ENCODE results near the gene GJB2. TPM values are rescaled to one million over a fixed set of nuclear protein-coding genes. Genes with fewer than 3 reads are reported as not detected.

Gene GJB2
- total RNA-seq, 2 donors from 2014 or later = 0.20 TPM; not detected in 1

DNA sequence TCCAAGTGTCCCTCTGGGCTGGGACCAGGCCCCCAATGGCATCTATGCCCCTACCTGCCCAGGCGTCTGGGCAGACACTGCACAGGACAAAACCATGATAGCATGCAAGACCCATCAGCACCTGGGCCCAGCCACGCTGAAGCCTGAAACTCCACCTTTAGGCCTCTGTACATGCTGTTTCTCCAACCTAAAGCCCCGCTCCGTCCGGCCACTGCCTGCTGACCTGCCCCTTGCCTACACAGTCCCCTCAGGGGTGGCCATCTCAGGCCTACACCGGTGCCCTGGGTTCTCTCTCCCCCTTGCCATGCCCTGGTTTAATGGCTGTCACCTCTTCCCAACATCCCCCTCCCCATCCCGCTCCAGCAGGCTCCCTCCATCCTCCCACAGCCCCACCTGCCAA is 47.2 kb downstream of the GJB2 start:
- Histone ChIP-seq H3K27ac (no peak overlapping the region), H3K9me3 (no peaks in the 10 kb centered on the region), H3K4me1 (peaks cover 0 to 25% of the 10 kb centered on the region in 2 donors), H3K36me3 (no peaks in the 10 kb centered on the region), H3K27me3 (no peaks in the 10 kb centered on the region), H3K4me3 (no peak overlapping the region)
- DNase-seq (ENCODE audit: low spot score) = no peak
- TF ChIP-seq, protein P1, sequence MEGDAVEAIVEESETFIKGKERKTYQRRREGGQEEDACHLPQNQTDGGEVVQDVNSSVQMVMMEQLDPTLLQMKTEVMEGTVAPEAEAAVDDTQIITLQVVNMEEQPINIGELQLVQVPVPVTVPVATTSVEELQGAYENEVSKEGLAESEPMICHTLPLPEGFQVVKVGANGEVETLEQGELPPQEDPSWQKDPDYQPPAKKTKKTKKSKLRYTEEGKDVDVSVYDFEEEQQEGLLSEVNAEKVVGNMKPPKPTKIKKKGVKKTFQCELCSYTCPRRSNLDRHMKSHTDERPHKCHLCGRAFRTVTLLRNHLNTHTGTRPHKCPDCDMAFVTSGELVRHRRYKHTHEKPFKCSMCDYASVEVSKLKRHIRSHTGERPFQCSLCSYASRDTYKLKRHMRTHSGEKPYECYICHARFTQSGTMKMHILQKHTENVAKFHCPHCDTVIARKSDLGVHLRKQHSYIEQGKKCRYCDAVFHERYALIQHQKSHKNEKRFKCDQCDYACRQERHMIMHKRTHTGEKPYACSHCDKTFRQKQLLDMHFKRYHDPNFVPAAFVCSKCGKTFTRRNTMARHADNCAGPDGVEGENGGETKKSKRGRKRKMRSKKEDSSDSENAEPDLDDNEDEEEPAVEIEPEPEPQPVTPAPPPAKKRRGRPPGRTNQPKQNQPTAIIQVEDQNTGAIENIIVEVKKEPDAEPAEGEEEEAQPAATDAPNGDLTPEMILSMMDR (IDR thresholded peaks at IDR 0.05) = no peak

DNA sequence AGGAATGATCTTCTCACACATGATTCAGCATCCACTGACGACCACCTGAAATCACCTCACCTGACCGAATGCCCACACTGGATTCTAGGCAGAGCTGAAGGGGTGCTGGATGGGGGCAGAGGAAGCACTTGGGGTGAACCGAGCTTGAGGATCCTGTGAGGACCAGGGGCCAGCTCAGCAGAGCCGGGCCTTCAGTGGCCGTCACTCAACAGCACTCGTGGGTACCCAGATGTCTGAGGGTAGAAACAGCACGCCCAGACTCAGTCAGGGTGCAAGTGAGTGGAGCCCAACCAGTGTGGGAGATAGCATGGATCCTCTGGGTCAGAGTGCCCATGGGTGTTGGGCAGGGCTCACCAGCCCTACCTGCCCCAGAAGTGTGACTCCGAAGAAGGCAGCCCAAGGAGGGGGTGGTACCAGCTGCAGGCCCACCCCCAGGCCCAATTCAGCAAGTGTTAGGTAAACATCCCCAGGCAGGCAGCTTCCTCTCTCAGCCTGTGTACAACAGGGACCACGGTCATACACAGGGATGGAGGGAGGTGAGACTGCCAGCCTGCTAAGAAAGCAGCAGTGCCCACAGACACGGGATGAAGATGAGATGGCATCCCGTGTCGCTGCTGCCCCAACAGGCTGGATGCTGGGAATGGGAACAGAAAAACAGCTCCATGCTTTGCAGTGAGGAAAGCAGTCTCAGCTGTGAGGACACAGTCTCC is 48.4 kb downstream of the GJB2 start:
- no peaks in the 10 kb centered on the region for H3K9me3 ChIP-seq
- H3K36me3 ChIP-seq = no peaks in the 10 kb centered on the region
- no peak for DNase-seq (ENCODE audit: low spot score)
- no peaks in the 10 kb centered on the region for H3K27me3 ChIP-seq
- no peak overlapping the region for H3K27ac ChIP-seq
- peaks cover 0 to 19% of the 10 kb centered on the region in 2 donors for H3K4me1 ChIP-seq
- TF ChIP-seq, protein P1 (IDR thresholded peaks at IDR 0.05) = no peak
- no peak overlapping the region for H3K4me3 ChIP-seq

GRCh38 chr13:20142927-20143480 is 49.7 kb downstream of the GJB2 start:
- H3K36me3 ChIP-seq = no peaks in the 10 kb centered on the region
- H3K4me1 ChIP-seq = peaks cover 0 to 17% of the 10 kb centered on the region in 2 donors
- H3K27me3 ChIP-seq = no peaks in the 10 kb centered on the region
- H3K4me3 ChIP-seq = no peak overlapping the region
- peak; percentile 43 for DNase-seq (ENCODE audit: low spot score)
- no peaks in the 10 kb centered on the region for H3K9me3 ChIP-seq
- TF ChIP-seq, protein P1 (IDR thresholded peaks at IDR 0.05) = no peak
- no peak overlapping the region for H3K27ac ChIP-seq

- Histone ChIP-seq H3K27ac (peak overlapping the region; percentile 59 to 69), H3K4me1 (peaks cover 0 to 17% of the 10 kb centered on the region in 2 donors), H3K27me3 (no peaks in the 10 kb centered on the region), H3K9me3 (no peaks in the 10 kb centered on the region), H3K4me3 (no peak overlapping the region), H3K36me3 (no peaks in the 10 kb centered on the region)
- peak; percentile 26 for DNase-seq (ENCODE audit: low spot score)
- TF ChIP-seq, protein P1 (IDR thresholded peaks at IDR 0.05) = no peak
These were observed 50.5 kb downstream of the GJB2 start for GRCh38 chr13:20142023-20142926.

- DNase-seq (ENCODE audit: low spot score) = peak; percentile 57
- peaks cover 0 to 17% of the 10 kb centered on the region in 2 donors for H3K4me1 ChIP-seq
These were observed 51.3 kb downstream of the GJB2 start for GRCh38 chr13:20141238-20142022.

More at GRCh38 chr13:20141238-20142022, 51.3 kb downstream of the GJB2 start:
- Histone ChIP-seq H3K27me3 (no peaks in the 10 kb centered on the region), H3K4me3 (no peak overlapping the region), H3K9me3 (no peaks in the 10 kb centered on the region), H3K27ac (peak overlapping the region; percentile 60 to 69), H3K36me3 (no peaks in the 10 kb centered on the region)
- TF ChIP-seq, protein P1 (IDR thresholded peaks at IDR 0.05) = no peak
